H1 (cell line): Measurements from ENCODE around the gene PRRT1B. TPM values are rescaled to one million over a fixed set of nuclear protein-coding genes. Genes with fewer than 3 reads are reported as not detected.
A peak's percentile ranks its signal among the peaks of the same experiment; 100 is the strongest.

Source experiments
- CTCF ChIA-PET: fragments of 300-600 bp; sonication (Branson Sonifier 250); formaldehyde crosslinking; loops from one replicate; lab custom pipeline; 2021; ENCODE audit not compliant: partially characterized antibody; lab: Charles Lee
- POLR2A ChIA-PET: fragments of 300-600 bp; sonication (Branson Sonifier 250); formaldehyde crosslinking; loops from one replicate; lab custom pipeline; 2021; ENCODE audit warnings: inconsistent platforms; ENCODE audit not compliant: partially characterized antibody; lab: Charles Lee
- DNase-seq, 2 experiments: peaks; one replicate each; pipeline versions ENCODE4 v3.0.0 to v3.0.0-alpha.2; 2010 to 2022; ENCODE audit warnings: low spot score in 2 of 2, low read depth in 1 of 2, mixed read lengths in 1 of 2
- FAIRE-seq: peaks from 2 replicates; lab custom pipeline; 2011; peaks lifted over from hg19 to GRCh38; lab: Jason Lieb, UNC
- H2AFZ ChIP-seq: 2 replicates; pipeline ENCODE4 v1.8.1; 2012; ENCODE audit warnings: low read length, inconsistent platforms
- H2AK5ac ChIP-seq: 2 replicates; pipeline ENCODE4 v1.6.1; 2013; ENCODE audit warnings: low read depth, low read length
- H2BK120ac ChIP-seq: replicated peaks from 2 replicates; pipeline ENCODE3; 2013; ENCODE audit warnings: low read depth, low read length, inconsistent platforms
- H2BK12ac ChIP-seq: 2 replicates; pipeline ENCODE4 v1.6.1; 2013; ENCODE audit warnings: low read depth, low read length
- H2BK15ac ChIP-seq: 2 replicates; pipeline ENCODE4 v1.6.1; 2013; ENCODE audit warnings: low read length
- H2BK20ac ChIP-seq: 2 replicates; pipeline ENCODE4 v1.6.1; 2013; ENCODE audit warnings: low read length
- H2BK5ac ChIP-seq: 2 replicates; pipeline ENCODE4 v1.6.1; 2013; ENCODE audit warnings: low read depth, low read length
- H3K14ac ChIP-seq: 2 replicates; pipeline ENCODE4 v1.6.1; 2013; ENCODE audit warnings: inconsistent platforms; ENCODE audit not compliant: insufficient read length
- H3K18ac ChIP-seq: 2 replicates; pipeline ENCODE4 v1.6.1; 2013; ENCODE audit warnings: low read length; ENCODE audit errors: extremely low read depth
- H3K23ac ChIP-seq: 2 replicates; pipeline ENCODE4 v1.6.1; 2013; ENCODE audit warnings: inconsistent platforms; ENCODE audit not compliant: insufficient read length
- H3K23me2 ChIP-seq: 2 replicates; pipeline ENCODE4 v1.6.1; 2013; ENCODE audit warnings: low read depth, low read length
- H3K27ac ChIP-seq: 2 replicates; pipeline ENCODE4 v1.6.1; 2011; ENCODE audit warnings: low read depth, low read length, inconsistent platforms
- H3K27me3 ChIP-seq, 4 experiments: replicated peaks in 1 of 4; 1 replicate in 1 of 4; 2 replicates in 3 of 4; pipeline versions ENCODE4 v1.6.1 to v1.8.1; 2011 to 2013; ENCODE audit warnings: low read length in 3 of 4, mild to moderate bottlenecking in 3 of 4, inconsistent platforms in 2 of 4, mixed read lengths in 2 of 4, moderate library complexity in 1 of 4; ENCODE audit not compliant: control insufficient read depth in 3 of 4, insufficient read depth in 3 of 4; ENCODE audit errors: extremely low read depth in 1 of 4
- H3K36me3 ChIP-seq, 4 experiments: 2 replicates each; pipeline versions ENCODE4 v1.6.1 to v1.8.1; 2011 to 2013; ENCODE audit warnings: mild to moderate bottlenecking in 4 of 4, low read length in 3 of 4, moderate library complexity in 2 of 4, control low read depth in 1 of 4, inconsistent platforms in 1 of 4; ENCODE audit not compliant: insufficient read depth in 4 of 4, control insufficient read depth in 2 of 4
- H3K4ac ChIP-seq: replicated peaks from 2 replicates; pipeline ENCODE3; 2013; ENCODE audit warnings: low read length, low read depth, mixed read lengths, inconsistent platforms; ENCODE audit not compliant: insufficient read length
- H3K4me1 ChIP-seq, 4 experiments: replicated peaks in 1 of 4; 1 replicate in 1 of 4; 2 replicates in 3 of 4; pipeline versions ENCODE4 v1.6.1 to v1.8.1; 2011 to 2013; ENCODE audit warnings: low read length in 3 of 4, inconsistent platforms in 2 of 4, mixed read lengths in 1 of 4; ENCODE audit not compliant: insufficient read depth in 4 of 4, control insufficient read depth in 3 of 4
- H3K4me2 ChIP-seq, 2 experiments: 2 replicates each; pipeline versions ENCODE4 v1.6.1 to v1.8.1; 2011 to 2013; ENCODE audit warnings: low read depth in 2 of 2, low read length in 2 of 2, control low read depth in 1 of 2, inconsistent platforms in 1 of 2, mild to moderate bottlenecking in 1 of 2; ENCODE audit not compliant: insufficient read depth in 1 of 2
- H3K4me3 ChIP-seq, 4 experiments: fragments of 200-600, 300-600 bp in 1 of 4; sonication (generic), shearing (Covaris generic), sonication (Bioruptor Twin) in 1 of 4; 2 replicates each; pipeline versions ENCODE4 v1.5.1 to v1.8.1; 2011 to 2016; ENCODE audit warnings: low read length in 4 of 4, low read depth in 3 of 4, control low read depth in 2 of 4, inconsistent platforms in 2 of 4, mild to moderate bottlenecking in 2 of 4, mixed read lengths in 1 of 4, moderate library complexity in 1 of 4; ENCODE audit not compliant: insufficient read depth in 2 of 4; ENCODE audit errors: extremely low read depth in 1 of 4
- H3K56ac ChIP-seq: replicated peaks from 2 replicates; pipeline ENCODE3; 2013; ENCODE audit warnings: low read depth, mild to moderate bottlenecking, mixed read lengths, low read length, inconsistent platforms; ENCODE audit not compliant: insufficient read length
- H3K79me1 ChIP-seq: 2 replicates; pipeline ENCODE4 v1.6.1; 2013; ENCODE audit warnings: low read depth, low read length, control low read depth
- H3K79me2 ChIP-seq, 2 experiments: 2 replicates each; pipeline versions ENCODE4 v1.6.1 to v1.8.1; 2012 to 2013; ENCODE audit warnings: low read length in 2 of 2, mild to moderate bottlenecking in 2 of 2, inconsistent platforms in 1 of 2; ENCODE audit not compliant: insufficient read depth in 2 of 2, control insufficient read depth in 1 of 2
- H3K9ac ChIP-seq, 4 experiments: replicated peaks in 1 of 4; 1 replicate in 1 of 4; 2 replicates in 3 of 4; pipeline versions ENCODE4 v1.6.1 to v1.8.1; 2011 to 2013; ENCODE audit warnings: low read depth in 3 of 4, low read length in 3 of 4, control low read depth in 2 of 4, mild to moderate bottlenecking in 2 of 4, moderate library complexity in 2 of 4, inconsistent platforms in 1 of 4; ENCODE audit errors: extremely low read depth in 1 of 4
- H3K9me3 ChIP-seq, 2 experiments: 2 replicates each; pipeline versions ENCODE4 v1.6.1 to v1.8.1; 2012 to 2013; ENCODE audit warnings: mild to moderate bottlenecking in 2 of 2, moderate library complexity in 2 of 2, control low read depth in 1 of 2, inconsistent platforms in 1 of 2, low read depth in 1 of 2, low read length in 1 of 2, mixed read lengths in 1 of 2; ENCODE audit not compliant: insufficient read depth in 2 of 2
- H4K20me1 ChIP-seq, 2 experiments: replicated peaks in 1 of 2; 2 replicates each; pipeline versions ENCODE3 to v1.8.1; 2011 to 2013; ENCODE audit warnings: inconsistent platforms in 2 of 2, low read length in 2 of 2, mild to moderate bottlenecking in 1 of 2; ENCODE audit not compliant: insufficient read depth in 2 of 2, control insufficient read depth in 1 of 2
- H4K5ac ChIP-seq: 2 replicates; pipeline ENCODE4 v1.6.1; 2013; ENCODE audit warnings: low read length, low read depth, mixed read lengths, inconsistent platforms; ENCODE audit not compliant: insufficient read length
- H4K8ac ChIP-seq: 2 replicates; pipeline ENCODE4 v1.8.0; 2013; ENCODE audit warnings: mild to moderate bottlenecking, moderate library complexity, low read length, inconsistent platforms; ENCODE audit not compliant: insufficient read depth; ENCODE audit errors: extremely low read depth
- H4K91ac ChIP-seq: replicated peaks from 2 replicates; pipeline ENCODE3; 2013; ENCODE audit warnings: low read length, mixed read lengths, inconsistent platforms; ENCODE audit not compliant: insufficient read length
- CTBP2 ChIP-seq: IDR thresholded peaks from 2 replicates; pipeline ENCODE4 v1.7.0; 2011; ENCODE audit warnings: borderline replicate concordance, mild to moderate bottlenecking, moderate library complexity, mixed read lengths, low read length; ENCODE audit not compliant: insufficient read depth, insufficient read length
- CTCF ChIP-seq, 3 experiments: IDR thresholded peaks; 1 replicate in 2 of 3; 2 replicates in 1 of 3; pipeline versions ENCODE4 v1.5.1 to v1.6.1; 2011; ENCODE audit warnings: low read length in 3 of 3, mild to moderate bottlenecking in 3 of 3, inconsistent platforms in 2 of 3, low read depth in 1 of 3, moderate library complexity in 1 of 3; ENCODE audit not compliant: insufficient read depth in 1 of 3; ENCODE audit errors: control extremely low read depth in 1 of 3
- PHF8 ChIP-seq: fragments of 200-600 bp; sonication (generic); conservative IDR thresholded peaks from 2 replicates; pipeline ENCODE4 v1.7.1; 2012; ENCODE audit warnings: low read depth, mild to moderate bottlenecking, inconsistent platforms, low read length, moderate library complexity
- POU5F1 ChIP-seq: IDR thresholded peaks from 2 replicates; pipeline ENCODE4 v1.6.1; 2011; ENCODE audit warnings: low read depth, mild to moderate bottlenecking, low read length, moderate library complexity
- RAD21 ChIP-seq, 2 experiments: IDR thresholded peaks in 1 of 2; conservative IDR thresholded peaks in 1 of 2; 2 replicates each; pipeline ENCODE4 v1.6.1; 2011; ENCODE audit warnings: low read depth in 2 of 2, low read length in 2 of 2, improper control_type of control experiment in 1 of 2, inconsistent platforms in 1 of 2, mild to moderate bottlenecking in 1 of 2, moderate library complexity in 1 of 2
- SRF ChIP-seq: IDR thresholded peaks from 2 replicates; pipeline ENCODE4 v1.6.1; 2011; ENCODE audit warnings: mild to moderate bottlenecking, low read depth, low read length, moderate library complexity
- WGBS, 2 experiments: shearing (Covaris generic) in 1 of 2; methylation state at CpG; one replicate each; pipeline versions ENCODE4 v1.1.6 to v1.1.7; 2013 to 2015; ENCODE audit warnings: low lambda C conversion rate in 2 of 2, mixed read lengths in 2 of 2, inconsistent platforms in 1 of 2, low coverage in 1 of 2, missing lambda C conversion rate in 1 of 2; ENCODE audit not compliant: insufficient replicate concordance in 2 of 2, insufficient coverage in 1 of 2, insufficient read length in 1 of 2; ENCODE audit errors: extremely low coverage in 1 of 2, missing lambda C conversion rate in 1 of 2; 5-methylcytosine and 5-hydroxymethylcytosine counted together
- polyA plus RNA-seq, 7 experiments: library from polyadenylated mRNA; depleted of rRNA in 3 of 7; stranded (reverse) in 5 of 7; unstranded in 2 of 7; fragments of >200 nt in 5 of 7; fragments of 200-250 nt in 2 of 7; gene quantifications; 1 replicate in 5 of 7; 2 replicates in 1 of 7; 4 replicates in 1 of 7; pipeline versions ENCODE4 v1.2.1 to v1.2.3, GENCODE V29; 2011 to 2013; ENCODE audit warnings: missing spikeins in 2 of 7, mixed read lengths in 2 of 7
- total RNA-seq: library from RNA; stranded (reverse); fragmentation: NEBNext Ultra II Directional; extraction: Animal tissue kit (Norgen Biotek cat#: 25700); gene quantifications from 2 replicates; pipeline ENCODE4 v1.2.1, GENCODE V29; 2021

The PRRT1B gene
- total and polyA plus RNA-seq, 2 of the 8 experiments (the other 6 are each of a cell fraction or from before 2014, with no cell fraction given) = 0.30 to 1.2 TPM

- H3K4ac ChIP-seq = no peak overlapping the region
- no peak overlapping the region for H3K56ac ChIP-seq
- no peak overlapping the region; the same call in 1 of the 2 replicates for H4K8ac ChIP-seq
- H3K23ac ChIP-seq = no peak overlapping the region
- FAIRE-seq (no peak), DNase-seq (no peak)
- H2BK120ac ChIP-seq = no peak overlapping the region
- no peak overlapping the region for H2AK5ac ChIP-seq
- H2BK15ac ChIP-seq = no peak overlapping the region
- no peak overlapping the region for H4K91ac ChIP-seq
- no peak overlapping the region for H2AFZ ChIP-seq
- H4K5ac ChIP-seq = no peak overlapping the region
- H4K20me1 ChIP-seq = peaks cover 0 to 2% of the 10 kb centered on the region in 2 experiments
- no peaks in the 10 kb centered on the region for H3K79me1 ChIP-seq
- H3K36me3 ChIP-seq = no peaks in the 10 kb centered on the region
- H3K14ac ChIP-seq = no peak overlapping the region
- WGBS, 2 experiments = 92% methylated on average over 24 of the region's 25 CpGs; no CpG with 5 or more reads in 1 of the 2 experiments
- no peaks in the 10 kb centered on the region for H3K79me2 ChIP-seq
- no peak overlapping the region for H3K4me2 ChIP-seq
- no peaks in the 10 kb centered on the region; a peak in 2 of 7 replicates for H3K4me1 ChIP-seq
- no peak overlapping the region for H2BK12ac ChIP-seq
- TF ChIP-seq CTCF (IDR thresholded peaks at IDR 0.05; ENCODE audit: control extremely low read depth in 1 of 3, insufficient read depth in 1 of 3, low read depth in 1 of 3, low read length in 3 of 3) (peak; percentile 25 to 39 (median 39)), CTBP2 (no peak), PHF8 (no peak), POU5F1 (no peak), RAD21 (IDR thresholded peaks at IDR 0.05 in 1 of 2, conservative IDR thresholded peaks at IDR 0.05 in 1 of 2; ENCODE audit: low read depth in 2 of 2, low read length in 2 of 2) (peak; percentile 27 to 49; a peak in 2 of 4 replicates), SRF (no peak)
- TF ChIP-seq, all 59 proteins: peak for 2
- Histone ChIP-seq H2BK20ac (no peak overlapping the region), H3K4me3 (no peak overlapping the region), H3K9ac (no peak overlapping the region), H3K27ac (no peak overlapping the region), H3K9me3 (peaks cover 11 to 12% of the 10 kb centered on the region in 2 experiments), H3K27me3 (peaks cover 13 to 33% (median 28%) of the 10 kb centered on the region in 4 experiments), H2BK5ac (no peak overlapping the region), H3K18ac (no peak overlapping the region), H3K23me2 (peaks cover 11% of the 10 kb centered on the region; the same call in 1 of the 2 replicates)
- POLR2A ChIA-PET = interaction anchor here (0.9 kb wide), 1 partner anchor 197 kb away, joined by 3 read pairs; no protein-coding TSS in a partner anchor
- CTCF ChIA-PET = interaction anchor here (0.7 to 1.6 kb wide), 5 partner anchors 13 to 159 kb away, joined by 3 to 4 read pairs (median 3); no protein-coding TSS in a partner anchor
These were observed 12.7 kb downstream of the PRRT1B start for GRCh38 chr9:131557855-131558548.
